K562 (cell line): ENCODE measurements around the gene SMARCC1. TPM values are rescaled to one million over a fixed set of nuclear protein-coding genes. Genes with fewer than 3 reads are reported as not detected.

ENCODE experiments used
- ATAC-seq: fragments of 200-7000 bp; cut with Tn5 transposase; 3 replicates; pipeline ENCODE4 v1.9.1; 2020; ENCODE audit warnings: moderate library complexity
- BruUV-seq: library from RNA; stranded (reverse); fragments of 400-500 nt; replicated peaks from 2 replicates; lab custom pipeline; 2021; lab: Mats Ljungman, UMichigan
- CTCF ChIA-PET: fragments of 300-600 bp; formaldehyde crosslinking; extraction: SDS; loops from one replicate; lab custom pipeline; 2021; ENCODE audit warnings: low intra/inter-chr PET ratio; lab: Yijun Ruan, JAX
- POLR2A ChIA-PET: fragments of 300-600, 350-650 bp; sonication (Branson Sonifier 250); formaldehyde crosslinking; extraction: SDS; loops from one replicate; lab custom pipeline; 2021; ENCODE audit warnings: antibody characterized with exemption, inconsistent platforms; lab: Yijun Ruan, JAX
- DNase-seq, 4 experiments: peaks; one replicate each; pipeline versions ENCODE4 v3.0.0 to v3.0.0-alpha.2; 2011 to 2018; ENCODE audit warnings: low spot score in 3 of 4, mixed read lengths in 3 of 4; ENCODE audit errors: extremely low read depth in 1 of 4
- FAIRE-seq: peaks from 2 replicates; lab custom pipeline; 2011; peaks lifted over from hg19 to GRCh38; lab: Jason Lieb, UNC
- H2AFZ ChIP-seq: 2 replicates; pipeline ENCODE4 v1.6.0; 2011; ENCODE audit warnings: low read depth, low read length, control low read depth, inconsistent platforms
- H3K27ac ChIP-seq: fragments of 200-600 bp; 3 replicates; pipeline ENCODE4 v1.8.0; 2011; ENCODE audit warnings: low read depth, mild to moderate bottlenecking, control low read depth, inconsistent platforms, low read length, moderate library complexity, mixed read lengths; ENCODE audit errors: extremely low read depth
- H3K27me3 ChIP-seq, 2 experiments: fragments of 300-600 bp in 1 of 2; 2 replicates in 1 of 2; 3 replicates in 1 of 2; pipeline versions ENCODE4 v1.6.0 to v1.8.0; 2011; ENCODE audit warnings: inconsistent platforms in 2 of 2, low read length in 2 of 2, mild to moderate bottlenecking in 1 of 2, mixed read lengths in 1 of 2, moderate library complexity in 1 of 2; ENCODE audit not compliant: control insufficient read depth in 2 of 2, insufficient read depth in 2 of 2
- H3K36me3 ChIP-seq: fragments of 300-600 bp; 3 replicates; pipeline ENCODE4 v1.8.0; 2011; ENCODE audit warnings: mild to moderate bottlenecking, low read length, inconsistent platforms; ENCODE audit not compliant: control insufficient read depth, insufficient read depth
- H3K4me1 ChIP-seq, 2 experiments: fragments of 200-600 bp in 1 of 2; replicated peaks in 1 of 2; 2 replicates in 1 of 2; 3 replicates in 1 of 2; pipeline versions ENCODE4 v1.5.1 to v1.8.0; 2011; ENCODE audit warnings: inconsistent platforms in 2 of 2, low read length in 2 of 2, mild to moderate bottlenecking in 1 of 2, mixed read lengths in 1 of 2, moderate library complexity in 1 of 2; ENCODE audit not compliant: control insufficient read depth in 2 of 2, insufficient read depth in 2 of 2
- H3K4me2 ChIP-seq: 2 replicates; pipeline ENCODE4 v1.6.1; 2011; ENCODE audit warnings: low read length, control low read depth, inconsistent platforms, mixed read lengths; ENCODE audit not compliant: insufficient read depth
- H3K4me3 ChIP-seq: fragments of 200-600 bp; sonication (generic), shearing (Covaris generic); 2 replicates; pipeline ENCODE4 v1.5.1; 2016; ENCODE audit warnings: control low read depth, inconsistent platforms
- H3K79me2 ChIP-seq: fragments of 200-600 bp; 3 replicates; pipeline ENCODE4 v1.8.0; 2011; ENCODE audit warnings: low read length, inconsistent platforms; ENCODE audit not compliant: control insufficient read depth, insufficient read depth
- H3K9ac ChIP-seq, 2 experiments: 2 replicates each; pipeline versions ENCODE4 v1.6.0 to v1.6.1; 2011; ENCODE audit warnings: low read depth in 2 of 2, low read length in 2 of 2, control low read depth in 1 of 2, inconsistent platforms in 1 of 2, mild to moderate bottlenecking in 1 of 2, mixed read lengths in 1 of 2; ENCODE audit not compliant: insufficient read depth in 1 of 2
- H3K9me1 ChIP-seq: one replicate; pipeline ENCODE4 v1.6.0; 2011; ENCODE audit warnings: inconsistent platforms, mild to moderate bottlenecking, low read length, moderate library complexity; ENCODE audit not compliant: control insufficient read depth, insufficient read depth
- H3K9me3 ChIP-seq: replicated peaks from 2 replicates; pipeline ENCODE4 v1.5.1; 2011; ENCODE audit warnings: low read depth, low read length, inconsistent platforms; ENCODE audit not compliant: control insufficient read depth, insufficient read depth
- H4K20me1 ChIP-seq: replicated peaks from 2 replicates; pipeline ENCODE4 v1.6.1; 2011; ENCODE audit warnings: low read length, inconsistent platforms, mixed read lengths; ENCODE audit not compliant: control insufficient read depth, insufficient read depth
- ADNP ChIP-seq: fragments of 200-800 bp; sonication (Bioruptor generic); IDR thresholded peaks from 2 replicates; pipeline ENCODE4 v1.6.1; 2016; ENCODE audit warnings: missing genetic modification characterization, missing compliant biosample characterization
- CBX3 ChIP-seq, 2 experiments: IDR thresholded peaks; 1 replicate in 1 of 2; 2 replicates in 1 of 2; pipeline ENCODE4 v1.6.1; 2012; ENCODE audit warnings: inconsistent platforms in 2 of 2, low read length in 2 of 2, borderline replicate concordance in 1 of 2, control low read depth in 1 of 2
- RBM25 ChIP-seq: fragments of 200-400 bp; formaldehyde crosslinking; IDR thresholded peaks from 2 replicates; pipeline ENCODE4 v1.6.1; 2018; ENCODE audit warnings: low read length, low read depth, moderate library complexity; ENCODE audit not compliant: severe bottlenecking
- ZNF146 ChIP-seq: IDR thresholded peaks from one replicate; pipeline ENCODE4 v1.6.1; 2018; ENCODE audit warnings: missing compliant biosample characterization; ENCODE audit not compliant: unreplicated experiment
- WGBS: fragments of 100-300 bp; shearing (Covaris generic); methylation state at CpG from one replicate; pipeline ENCODE4 v1.1.6; 2016; ENCODE audit warnings: low coverage, mixed read lengths; ENCODE audit not compliant: insufficient coverage; ENCODE audit errors: missing lambda C conversion rate; 5-methylcytosine and 5-hydroxymethylcytosine counted together
- in situ Hi-C: fragments of 300-500 bp; cut with MboI; formaldehyde crosslinking; loops from 4 replicates; pipeline ENCODE4 v1.15.0; 2018; ENCODE audit warnings: inconsistent platforms, mixed read lengths
- intact Hi-C: fragments of 100-400 bp; cut with micrococcal nuclease; formaldehyde crosslinking; loops from 2 replicates; pipeline ENCODE4 v1.14.2; 2022
- polyA plus RNA-seq, 8 experiments: library from polyadenylated mRNA; depleted of rRNA in 4 of 8; stranded (reverse) in 5 of 8; unstranded in 3 of 8; fragments of >200 nt; fragmentation: Nextera tagmentation in 2 of 8; fragmentation: Illumina TruSeq in 1 of 8; extraction: Ambion mirVana in 2 of 8; extraction: Trizol in 1 of 8; gene quantifications; 2 replicates each; pipeline versions ENCODE4 v1.2.1 to v1.2.3, GENCODE V29; 2011 to 2014; ENCODE audit warnings: inconsistent platforms in 1 of 8, missing spikeins in 1 of 8
- total RNA-seq, 7 experiments: library from RNA; depleted of rRNA in 6 of 7; stranded (reverse); fragments of >200 nt in 6 of 7; fragmentation: Illumina TruSeq in 2 of 7; extraction: Trizol in 2 of 7; gene quantifications; 2 replicates each; pipeline versions ENCODE4 v1.2.1 to v1.2.3, GENCODE V29; 2011 to 2021; ENCODE audit warnings: low replicate concordance in 1 of 7
- TF ChIP-seq, protein P1 (sequence below): fragments of 200-800 bp; sonication (Bioruptor generic); IDR thresholded peaks from 2 replicates; pipeline ENCODE4 v1.6.1; 2017; ENCODE audit warnings: missing genetic modification characterization, missing compliant biosample characterization

The SMARCC1 gene
- total and polyA plus RNA-seq, 9 of the 15 experiments (the other 6 are each of a cell fraction or from before 2014, with no cell fraction given), result 20.7 to 199 (median 66.0) TPM

DNA sequence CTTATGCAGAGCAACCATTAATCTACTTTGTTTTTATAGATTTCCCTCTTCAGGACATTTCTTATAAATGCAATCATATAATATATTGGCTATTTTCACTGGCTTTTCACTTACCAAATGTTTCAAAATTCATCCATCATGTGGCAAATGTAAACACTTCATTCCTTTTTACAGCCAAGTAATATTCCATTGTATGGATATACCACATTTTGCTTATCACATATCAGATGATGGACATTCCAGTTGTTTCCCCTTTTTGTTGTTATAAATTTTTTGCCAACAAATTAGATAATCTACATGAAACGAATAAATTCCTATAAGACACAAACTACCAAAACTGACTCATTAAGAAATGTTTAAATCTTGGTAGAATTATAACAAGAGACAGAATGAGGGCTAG, 123.2 kb downstream of the SMARCC1 start:
- TF ChIP-seq ADNP (tag) (peak; percentile 69), ZNF146 (CRISPR knock-in tag) (peak; percentile 99), CBX3 (IDR thresholded peaks at IDR 0.05; ENCODE audit: borderline replicate concordance in 1 of 2, low read length in 2 of 2) (peak in 1 of 2 experiments; percentile 85; a peak in 1 of 3 replicates), RBM25 (peak; percentile 87)
- TF ChIP-seq, protein P1, sequence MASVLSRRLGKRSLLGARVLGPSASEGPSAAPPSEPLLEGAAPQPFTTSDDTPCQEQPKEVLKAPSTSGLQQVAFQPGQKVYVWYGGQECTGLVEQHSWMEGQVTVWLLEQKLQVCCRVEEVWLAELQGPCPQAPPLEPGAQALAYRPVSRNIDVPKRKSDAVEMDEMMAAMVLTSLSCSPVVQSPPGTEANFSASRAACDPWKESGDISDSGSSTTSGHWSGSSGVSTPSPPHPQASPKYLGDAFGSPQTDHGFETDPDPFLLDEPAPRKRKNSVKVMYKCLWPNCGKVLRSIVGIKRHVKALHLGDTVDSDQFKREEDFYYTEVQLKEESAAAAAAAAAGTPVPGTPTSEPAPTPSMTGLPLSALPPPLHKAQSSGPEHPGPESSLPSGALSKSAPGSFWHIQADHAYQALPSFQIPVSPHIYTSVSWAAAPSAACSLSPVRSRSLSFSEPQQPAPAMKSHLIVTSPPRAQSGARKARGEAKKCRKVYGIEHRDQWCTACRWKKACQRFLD (CRISPR knock-in tag), result no peak
- no peak overlapping the region for H3K4me2 ChIP-seq
- ChIA-PET CTCF (no interaction called here), POLR2A (no interaction called here)
- TSS peak; percentile 6 for BruUV-seq
- in situ Hi-C loops (no loop called here), intact Hi-C loops (no loop called here)
- no peak overlapping the region for H3K4me3 ChIP-seq
- ATAC-seq (no peak), DNase-seq (no peak), FAIRE-seq (no peak)
- 94% methylated on average over 1 of the region's 1 CpG for WGBS
- H3K79me2 ChIP-seq, result peaks cover 41% of the 10 kb centered on the region; the same call in 2 of the 3 replicates
- H3K9me3 ChIP-seq, result peaks cover 3% of the 10 kb centered on the region
- peaks cover 87% of the 10 kb centered on the region for H3K36me3 ChIP-seq
- no peak overlapping the region for H3K27ac ChIP-seq
- H4K20me1 ChIP-seq, result no peaks in the 10 kb centered on the region
- no peaks in the 10 kb centered on the region for H3K9me1 ChIP-seq
- no peak overlapping the region for H3K9ac ChIP-seq
- no peaks in the 10 kb centered on the region for H3K27me3 ChIP-seq
- no peaks in the 10 kb centered on the region for H3K4me1 ChIP-seq
- no peak overlapping the region for H2AFZ ChIP-seq
